ENCODE data around the gene DPP7.

Gene DPP7

DNA sequence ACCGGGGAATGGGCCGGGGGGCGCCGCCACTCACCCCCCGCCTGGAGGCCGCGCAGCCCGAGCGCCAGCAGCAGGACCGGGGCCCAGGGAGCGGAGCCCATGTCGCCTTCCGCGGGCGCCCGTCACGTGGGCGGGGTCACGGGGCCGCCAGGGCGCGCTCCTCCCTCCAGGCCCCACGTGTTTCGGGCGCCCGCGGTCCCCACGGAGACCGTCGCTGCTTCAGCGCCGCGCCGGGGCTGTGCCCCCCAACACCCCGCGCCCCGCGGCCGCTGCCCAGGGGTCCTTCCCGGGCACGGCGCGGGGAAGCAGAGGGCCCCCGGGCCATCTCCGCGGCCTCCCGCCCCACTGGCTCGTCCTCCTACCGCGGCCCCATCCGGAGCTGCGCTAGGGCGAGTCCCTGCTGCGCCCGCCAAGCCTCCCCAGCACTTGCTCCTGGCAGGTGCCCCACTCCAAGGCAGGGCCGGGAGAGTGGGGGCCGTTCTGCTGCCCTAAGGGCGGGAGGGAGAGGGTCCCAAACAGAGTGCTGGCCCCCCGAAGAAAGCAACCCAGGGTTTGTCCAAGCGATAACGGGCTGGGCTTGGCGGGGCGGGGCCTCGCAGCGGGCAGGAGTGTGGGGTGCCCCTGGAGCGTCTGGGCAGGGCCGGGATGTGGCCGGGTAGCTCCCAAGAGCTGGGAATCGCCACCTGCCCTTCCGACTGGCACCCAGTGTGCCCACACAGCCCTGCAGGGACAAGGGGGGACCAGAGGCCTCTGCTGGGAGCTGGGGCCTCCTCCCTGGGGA is at the start of gene DPP7:
Gene DPP7, minus strand, starts transcription at position 121 of the 781 bp plus-strand sequence. Its CDS starts 20 bp downstream, at position 101.
- DNase-seq: peak; percentile 63
- H3K36me3 Mint-ChIP-seq (ENCODE audit: low read depth): no peaks in the 10 kb centered on the region
- TF ChIP-seq, protein P1, sequence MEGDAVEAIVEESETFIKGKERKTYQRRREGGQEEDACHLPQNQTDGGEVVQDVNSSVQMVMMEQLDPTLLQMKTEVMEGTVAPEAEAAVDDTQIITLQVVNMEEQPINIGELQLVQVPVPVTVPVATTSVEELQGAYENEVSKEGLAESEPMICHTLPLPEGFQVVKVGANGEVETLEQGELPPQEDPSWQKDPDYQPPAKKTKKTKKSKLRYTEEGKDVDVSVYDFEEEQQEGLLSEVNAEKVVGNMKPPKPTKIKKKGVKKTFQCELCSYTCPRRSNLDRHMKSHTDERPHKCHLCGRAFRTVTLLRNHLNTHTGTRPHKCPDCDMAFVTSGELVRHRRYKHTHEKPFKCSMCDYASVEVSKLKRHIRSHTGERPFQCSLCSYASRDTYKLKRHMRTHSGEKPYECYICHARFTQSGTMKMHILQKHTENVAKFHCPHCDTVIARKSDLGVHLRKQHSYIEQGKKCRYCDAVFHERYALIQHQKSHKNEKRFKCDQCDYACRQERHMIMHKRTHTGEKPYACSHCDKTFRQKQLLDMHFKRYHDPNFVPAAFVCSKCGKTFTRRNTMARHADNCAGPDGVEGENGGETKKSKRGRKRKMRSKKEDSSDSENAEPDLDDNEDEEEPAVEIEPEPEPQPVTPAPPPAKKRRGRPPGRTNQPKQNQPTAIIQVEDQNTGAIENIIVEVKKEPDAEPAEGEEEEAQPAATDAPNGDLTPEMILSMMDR (IDR thresholded peaks at IDR 0.05): no peak
- H3K4me1 Mint-ChIP-seq: no peaks in the 10 kb centered on the region
- no peaks in the 10 kb centered on the region for H3K9me3 Mint-ChIP-seq
- H3K4me3 Mint-ChIP-seq: peak within 1 kb of the TSS; percentile 40
- no peak within 1 kb of the TSS for H3K27ac Mint-ChIP-seq
- H3K27me3 Mint-ChIP-seq (ENCODE audit: low read depth, poor library complexity): peaks cover 43% of the 10 kb centered on the region

DNA sequence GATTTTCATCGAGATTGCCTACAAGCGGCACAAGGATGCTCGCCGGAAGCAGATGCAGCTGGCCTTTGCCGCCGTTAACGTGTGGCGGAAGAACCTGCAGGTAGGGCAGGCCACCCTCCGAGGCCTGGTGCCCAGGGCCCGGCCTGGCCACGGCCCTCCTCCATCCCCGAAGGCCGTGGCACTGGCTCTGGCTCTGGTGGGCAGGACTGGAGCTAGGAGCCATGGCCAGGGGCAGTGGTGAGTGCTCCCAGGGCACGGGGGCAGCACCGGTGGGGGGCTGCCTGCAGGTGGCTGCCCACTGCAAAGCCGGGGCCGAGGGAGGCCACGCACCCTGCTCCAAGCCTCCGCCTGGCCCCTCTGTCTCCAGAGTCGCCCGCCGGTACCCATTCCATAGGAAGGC is 49.3 kb upstream of the DPP7 start:
- Mint-ChIP-seq H3K4me3 (peak overlapping the region; percentile 71), H3K27ac (no peak overlapping the region), H3K36me3 (ENCODE audit: low read depth) (no peaks in the 10 kb centered on the region), H3K9me3 (no peaks in the 10 kb centered on the region), H3K27me3 (ENCODE audit: low read depth, poor library complexity) (peaks cover 100% of the 10 kb centered on the region), H3K4me1 (no peaks in the 10 kb centered on the region)
- DNase-seq: no peak
- TF ChIP-seq, protein P1 (IDR thresholded peaks at IDR 0.05): no peak

DNA sequence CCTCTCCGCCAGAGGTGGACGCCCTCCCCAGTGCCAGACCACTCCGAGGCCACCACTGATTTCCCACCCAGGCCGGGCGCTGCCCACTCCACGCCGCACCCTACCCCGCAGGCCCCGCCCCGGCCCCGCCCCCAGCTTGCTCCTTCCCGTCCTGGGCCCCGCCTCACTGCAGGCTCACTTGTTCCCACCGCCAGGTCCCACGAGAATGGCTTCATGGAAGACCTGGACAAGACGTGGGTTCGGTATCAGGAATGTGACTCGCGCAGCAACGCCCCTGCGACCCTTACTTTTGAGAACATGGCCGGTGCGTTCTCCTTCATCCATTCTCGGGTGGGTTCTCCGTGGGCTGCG is 48.8 kb upstream of the DPP7 start:
- Mint-ChIP-seq H3K4me1 (no peaks in the 10 kb centered on the region), H3K9me3 (no peaks in the 10 kb centered on the region), H3K4me3 (peak overlapping the region; percentile 71), H3K27ac (no peak overlapping the region), H3K27me3 (ENCODE audit: low read depth, poor library complexity) (peaks cover 100% of the 10 kb centered on the region), H3K36me3 (ENCODE audit: low read depth) (no peaks in the 10 kb centered on the region)
- TF ChIP-seq, protein P1 (IDR thresholded peaks at IDR 0.05): no peak
- DNase-seq: no peak

DNA sequence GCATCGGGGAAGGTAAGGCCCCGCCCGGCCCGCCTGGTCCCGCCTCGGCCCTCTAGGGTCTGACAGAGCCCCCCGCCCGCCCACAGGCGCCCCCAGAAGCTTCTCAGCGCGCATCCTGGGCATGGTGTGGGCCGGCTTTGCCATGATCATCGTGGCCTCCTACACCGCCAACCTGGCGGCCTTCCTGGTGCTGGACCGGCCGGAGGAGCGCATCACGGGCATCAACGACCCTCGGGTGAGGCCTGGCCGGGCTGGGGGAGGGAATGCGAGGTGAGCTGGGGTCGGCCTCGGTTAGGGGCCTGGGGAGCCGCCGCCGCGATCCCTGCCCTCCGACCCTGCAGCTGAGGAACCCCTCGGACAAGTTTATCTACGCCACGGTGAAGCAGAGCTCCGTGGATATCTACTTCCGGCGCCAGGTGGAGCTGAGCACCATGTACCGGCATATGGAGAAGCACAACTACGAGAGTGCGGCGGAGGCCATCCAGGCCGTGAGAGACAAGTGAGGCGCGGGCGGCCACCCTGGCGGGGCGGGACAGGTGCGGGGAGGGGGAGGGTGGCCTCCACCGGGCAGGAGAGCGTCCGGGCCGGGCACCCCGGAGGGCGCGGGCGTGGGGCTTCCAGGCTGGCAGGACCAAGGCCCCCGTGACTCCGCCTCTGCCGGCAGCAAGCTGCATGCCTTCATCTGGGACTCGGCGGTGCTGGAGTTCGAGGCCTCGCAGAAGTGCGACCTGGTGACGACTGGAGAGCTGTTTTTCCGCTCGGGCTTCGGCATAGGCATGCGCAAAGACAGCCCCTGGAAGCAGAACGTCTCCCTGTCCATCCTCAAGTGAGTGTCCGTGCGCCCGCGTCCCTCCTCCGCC is 48.2 kb upstream of the DPP7 start:
- H3K36me3 Mint-ChIP-seq (ENCODE audit: low read depth): no peaks in the 10 kb centered on the region
- peaks cover 100% of the 10 kb centered on the region for H3K27me3 Mint-ChIP-seq (ENCODE audit: low read depth, poor library complexity)
- no peaks in the 10 kb centered on the region for H3K4me1 Mint-ChIP-seq
- peak; percentile 40 for DNase-seq
- no peaks in the 10 kb centered on the region for H3K9me3 Mint-ChIP-seq
- peak overlapping the region; percentile 71 for H3K4me3 Mint-ChIP-seq
- H3K27ac Mint-ChIP-seq: no peak overlapping the region
- TF ChIP-seq, protein P1 (IDR thresholded peaks at IDR 0.05): no peak

DNA sequence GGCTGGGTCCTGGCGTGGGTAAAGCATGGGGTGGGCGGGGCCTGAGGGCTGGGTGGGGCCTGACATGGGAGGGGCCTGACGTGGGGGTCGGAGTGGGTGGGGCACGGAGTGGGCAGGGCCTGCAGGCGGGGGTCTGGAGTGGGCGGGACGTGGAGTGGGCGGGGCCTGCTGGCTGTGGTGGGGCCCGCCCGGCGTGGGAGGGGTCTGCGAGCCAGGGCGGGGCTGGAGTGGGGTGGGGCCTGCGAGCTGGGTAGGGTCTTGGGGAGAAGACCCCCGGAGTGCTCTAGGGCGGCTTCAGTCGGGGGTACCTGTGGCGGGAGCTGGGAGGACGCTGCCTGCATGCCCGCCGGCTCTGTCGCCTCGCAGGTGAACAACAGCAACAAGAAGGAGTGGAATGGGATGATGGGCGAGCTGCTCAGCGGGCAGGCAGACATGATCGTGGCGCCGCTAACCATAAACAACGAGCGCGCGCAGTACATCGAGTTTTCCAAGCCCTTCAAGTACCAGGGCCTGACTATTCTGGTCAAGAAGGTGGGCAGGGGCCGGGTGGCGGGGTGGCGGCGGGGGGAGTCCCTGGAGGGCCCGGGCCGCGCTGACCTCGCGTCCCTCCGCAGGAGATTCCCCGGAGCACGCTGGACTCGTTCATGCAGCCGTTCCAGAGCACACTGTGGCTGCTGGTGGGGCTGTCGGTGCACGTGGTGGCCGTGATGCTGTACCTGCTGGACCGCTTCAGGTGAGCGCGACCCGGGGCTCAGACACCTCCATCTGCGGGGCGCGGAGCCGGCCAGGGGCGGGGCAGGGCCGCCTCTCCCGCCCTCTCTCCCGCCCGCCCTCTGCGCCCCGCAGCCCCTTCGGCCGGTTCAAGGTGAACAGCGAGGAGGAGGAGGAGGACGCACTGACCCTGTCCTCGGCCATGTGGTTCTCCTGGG is 47.3 kb upstream of the DPP7 start:
- Mint-ChIP-seq H3K4me1 (no peaks in the 10 kb centered on the region), H3K4me3 (no peak overlapping the region), H3K27me3 (ENCODE audit: low read depth, poor library complexity) (peaks cover 100% of the 10 kb centered on the region), H3K9me3 (no peaks in the 10 kb centered on the region), H3K36me3 (ENCODE audit: low read depth) (no peaks in the 10 kb centered on the region), H3K27ac (no peak overlapping the region)
- DNase-seq: peak; percentile 34
- TF ChIP-seq, protein P1 (IDR thresholded peaks at IDR 0.05): no peak

All from nephron progenitor cell (in vitro differentiated cells).